Stimulated activated CD8-positive, alpha-beta memory T cell treated with anti-CD3 and anti-CD28 coated beads, Interleukin-15, amount 100 ng/mL, for 24 hours (primary cell): ENCODE results near the gene RYR1.
A peak's percentile ranks its signal among the peaks of the same experiment; 100 is the strongest.
"Not testable (repeated sequence)": the region's sequence is repeated elsewhere in the genome, so short reads cannot be mapped to it uniquely, and the experiment has no call there.

Experiments
- DNase-seq: peaks from one replicate; pipeline ENCODE4 v3.0.0-alpha.2; 2020; ENCODE audit warnings: low read depth

The RYR1 gene

DNA sequence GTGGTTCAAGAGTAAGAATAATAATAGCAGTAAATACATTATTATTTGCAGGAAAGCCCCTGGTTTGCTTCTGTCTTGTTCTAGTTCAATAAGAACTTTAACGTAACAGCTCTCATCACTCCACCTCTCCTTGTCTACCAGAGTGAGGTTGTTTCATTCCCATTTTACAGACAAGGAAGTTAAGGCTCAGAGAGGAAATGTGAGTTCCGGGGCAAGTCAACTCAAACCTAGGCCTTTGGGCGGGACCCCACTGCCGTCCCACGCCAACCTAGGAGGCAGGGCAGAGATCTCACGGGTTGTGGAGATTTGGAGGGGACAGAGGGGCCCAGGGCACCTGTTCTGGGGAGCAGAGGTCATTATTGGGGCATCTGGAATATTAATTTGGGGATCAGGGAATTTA is 182.8 kb downstream of the RYR1 start:
- DNase-seq: no peak

DNA sequence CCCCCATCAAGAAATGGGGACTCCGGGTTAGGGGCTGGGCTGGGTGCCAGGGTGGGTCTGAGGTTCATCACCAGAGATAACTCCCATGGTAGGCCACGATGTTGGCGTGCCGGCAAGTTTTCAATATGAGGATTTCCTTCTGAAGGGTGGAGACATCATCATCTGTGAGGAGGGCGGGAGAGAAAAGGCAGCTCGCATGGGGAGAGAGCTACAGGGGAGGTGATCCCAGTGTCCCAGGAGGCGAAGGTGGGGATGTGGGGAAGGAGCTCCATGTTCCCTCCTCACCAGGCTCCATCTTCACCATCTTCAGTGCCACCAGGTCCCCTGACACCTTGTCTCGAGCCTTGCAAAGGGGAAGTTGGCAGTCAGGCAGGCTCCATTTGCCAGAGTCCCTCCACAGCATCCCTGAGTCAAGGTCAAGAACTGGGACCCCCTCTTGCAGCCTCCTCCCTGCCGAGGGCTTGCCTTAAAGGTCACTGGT is 183.8 kb downstream of the RYR1 start:
- peak; percentile 10 for DNase-seq

DNA sequence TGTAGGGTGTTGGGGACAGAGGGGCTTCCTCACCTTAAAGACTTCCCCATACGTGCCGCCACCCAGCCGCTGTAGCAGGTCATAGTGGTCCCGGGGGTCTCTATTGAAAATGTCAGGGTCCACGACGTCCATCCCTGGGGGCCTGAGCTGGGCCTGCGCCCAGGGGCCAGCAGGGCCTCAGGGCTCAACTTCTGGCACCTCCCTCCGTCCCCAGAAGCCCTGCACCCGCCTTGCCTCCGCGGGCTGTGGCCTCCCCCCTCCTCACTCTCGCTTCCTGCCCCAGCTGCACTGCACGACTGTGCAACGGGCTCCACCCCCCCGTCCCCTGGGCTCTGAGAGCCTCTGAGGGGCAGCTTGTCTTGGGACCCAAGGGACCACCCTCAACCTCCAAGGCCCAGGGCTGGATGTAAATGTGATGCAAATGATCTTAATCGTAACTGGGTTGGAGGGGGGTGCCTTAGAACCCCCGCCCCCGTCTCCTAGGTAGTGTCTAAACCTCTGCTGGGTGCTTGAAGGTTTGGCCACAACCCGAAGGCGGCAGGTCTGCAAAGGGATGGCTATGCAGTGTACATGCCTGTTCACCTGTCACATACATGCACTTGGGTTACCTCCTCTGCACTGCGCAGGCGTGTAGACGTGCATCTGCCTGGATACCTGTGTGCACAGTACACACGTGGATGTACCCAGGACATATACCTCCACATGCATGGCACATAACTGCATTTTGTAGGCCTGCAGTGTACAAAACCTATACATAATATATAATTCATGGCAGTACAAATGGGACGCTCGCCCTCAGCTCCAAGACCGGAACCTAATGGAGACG is 184.5 kb downstream of the RYR1 start, which contains the start of gene MAP4K1:
Gene MAP4K1 (minus strand): TSS at position 190 of the 826 bp plus-strand sequence. CDS start 58 bp downstream, at position 132.
- DNase-seq: peak; percentile 38

DNA sequence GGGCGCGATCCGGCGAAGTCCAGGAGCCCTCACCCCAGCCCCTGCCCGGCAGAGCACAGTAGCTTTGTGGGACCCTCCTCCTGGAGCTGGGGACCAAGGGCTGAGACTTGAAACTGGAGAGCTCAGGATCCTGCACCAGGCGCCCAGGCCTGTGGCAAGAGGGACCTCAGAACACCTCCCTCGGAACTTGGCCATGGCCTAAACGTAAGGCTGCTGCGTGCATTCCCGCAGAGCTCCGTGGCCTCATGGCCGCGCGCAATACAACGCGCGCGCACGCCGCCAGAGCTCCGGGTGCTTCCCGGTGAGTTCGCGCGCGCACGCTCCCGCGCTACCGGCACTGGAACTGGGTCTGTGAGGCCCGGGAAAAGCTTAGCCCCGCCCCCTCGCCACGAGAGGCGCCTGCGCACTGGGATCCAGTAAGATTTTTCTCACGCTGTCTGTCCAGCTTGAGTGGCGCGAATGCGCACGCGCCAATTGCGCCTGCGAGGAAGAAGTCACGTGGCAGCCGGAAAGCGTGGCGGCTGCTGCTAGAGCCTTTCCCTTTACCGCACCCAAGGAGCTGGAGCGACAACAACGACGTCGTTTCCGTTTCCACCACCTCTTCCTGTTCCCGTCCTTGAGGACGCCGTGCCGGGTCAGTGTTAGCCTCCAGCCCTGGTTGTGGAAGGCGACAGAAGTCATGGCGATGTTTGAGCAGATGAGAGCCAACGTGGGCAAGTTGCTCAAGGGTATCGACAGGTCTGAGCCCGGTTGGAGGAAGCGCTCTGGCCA is 185.3 kb downstream of the RYR1 start, which contains the start of gene EIF3K:
Gene EIF3K (plus strand): TSS at position 599 of the 771 bp plus-strand sequence. CDS start 81 bp downstream, at position 680.
- DNase-seq: peak; percentile 98

DNA sequence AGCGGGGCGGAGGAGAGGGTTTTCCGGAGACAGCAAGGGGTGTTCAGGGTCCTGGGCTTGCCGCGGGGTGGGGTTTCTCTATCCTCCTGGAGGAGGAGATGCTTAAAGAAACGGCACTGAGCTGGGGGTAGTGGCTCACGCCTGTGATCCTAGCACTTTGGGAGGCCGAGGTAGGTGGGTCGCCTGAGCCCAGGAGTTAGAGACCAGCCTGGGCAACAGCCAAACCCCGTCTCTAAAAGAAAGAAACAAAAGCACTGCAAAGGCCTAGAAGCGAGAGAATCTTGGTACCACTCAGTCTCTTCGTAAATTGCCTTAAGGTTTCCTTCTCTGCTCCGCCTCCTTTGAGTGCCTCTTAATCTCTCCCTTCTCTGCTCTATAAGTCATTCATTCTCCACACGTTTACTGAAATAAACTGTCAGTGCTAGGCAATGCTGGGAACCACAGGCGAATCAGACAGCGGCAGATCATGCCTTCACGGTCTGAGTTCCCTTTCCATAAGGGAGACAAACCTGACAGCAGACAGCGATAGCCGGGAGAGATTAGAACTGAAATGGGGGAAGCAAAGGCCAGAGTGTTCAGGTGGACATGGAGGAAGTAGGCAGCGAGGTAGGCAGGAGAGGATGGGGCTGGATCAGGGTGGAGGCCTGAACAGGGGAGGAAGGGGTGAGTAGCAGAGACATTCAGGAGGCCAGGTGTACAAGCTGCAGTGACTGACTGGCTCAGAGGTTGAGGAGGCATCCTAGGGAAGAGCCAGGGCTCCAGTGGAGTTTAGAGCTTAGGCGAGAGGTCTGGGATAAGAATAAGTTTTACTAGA is 186.1 kb downstream of the RYR1 start:
- no peak for DNase-seq

DNA sequence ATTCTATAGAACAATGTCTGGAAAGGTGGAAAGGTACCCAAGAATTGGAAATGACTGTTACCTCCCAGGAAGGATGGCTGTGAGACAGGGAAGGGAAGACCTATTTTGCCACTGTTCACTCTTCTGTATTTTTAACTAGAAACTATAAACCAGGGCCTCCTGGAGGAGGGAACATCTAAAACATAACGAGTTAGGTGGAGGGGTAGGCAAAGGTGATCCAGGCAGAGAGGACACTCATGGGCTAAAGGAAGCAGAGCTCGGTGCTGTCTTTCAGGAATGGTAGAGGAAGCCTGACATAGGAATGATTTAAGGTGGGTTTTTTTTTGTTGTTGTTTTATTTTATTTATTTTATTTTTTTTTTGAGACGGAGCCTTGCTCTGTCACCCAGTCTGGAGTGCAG is 191.3 kb downstream of the RYR1 start:
- DNase-seq: no peak

DNA sequence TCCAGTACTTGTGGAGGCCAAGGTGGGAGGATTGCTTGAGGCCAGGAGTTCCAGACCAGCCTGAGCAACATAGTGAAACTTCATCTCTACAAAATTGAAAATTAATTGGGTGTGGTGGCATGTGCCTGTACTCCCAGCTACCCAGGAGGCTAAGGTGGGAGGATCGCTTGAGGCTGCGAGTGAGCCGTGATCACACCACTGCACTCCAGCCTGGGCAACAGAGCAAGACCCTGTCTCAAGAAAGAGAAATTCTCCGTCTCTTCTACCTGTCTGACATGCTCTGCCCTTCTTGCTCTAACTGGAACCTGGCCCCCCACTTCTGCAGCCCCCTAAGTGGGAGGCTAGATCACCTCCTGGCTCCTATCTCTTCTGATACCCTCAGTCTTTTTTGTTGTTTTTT is 192.9 kb downstream of the RYR1 start:
- no peak for DNase-seq

DNA sequence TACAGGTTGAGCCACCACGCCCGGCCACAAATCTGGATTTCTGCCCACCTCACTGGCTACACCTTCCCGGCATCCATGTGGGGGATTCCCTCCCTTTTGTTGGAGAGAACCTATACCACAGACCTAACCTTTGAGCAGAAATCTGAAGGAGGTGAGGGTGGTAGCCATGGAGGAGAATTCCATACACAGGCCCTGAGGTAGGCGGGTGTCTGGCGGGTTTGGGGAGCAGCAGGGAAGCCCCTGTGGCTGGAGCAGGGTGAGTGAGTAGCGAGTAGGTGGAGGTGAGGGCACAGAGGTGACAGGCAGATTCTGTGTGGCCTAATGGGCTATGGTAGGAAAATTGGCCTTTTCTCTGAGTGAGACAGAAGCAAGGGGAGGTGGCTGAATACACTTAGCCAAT is 196.1 kb downstream of the RYR1 start:
- DNase-seq: no peak

DNA sequence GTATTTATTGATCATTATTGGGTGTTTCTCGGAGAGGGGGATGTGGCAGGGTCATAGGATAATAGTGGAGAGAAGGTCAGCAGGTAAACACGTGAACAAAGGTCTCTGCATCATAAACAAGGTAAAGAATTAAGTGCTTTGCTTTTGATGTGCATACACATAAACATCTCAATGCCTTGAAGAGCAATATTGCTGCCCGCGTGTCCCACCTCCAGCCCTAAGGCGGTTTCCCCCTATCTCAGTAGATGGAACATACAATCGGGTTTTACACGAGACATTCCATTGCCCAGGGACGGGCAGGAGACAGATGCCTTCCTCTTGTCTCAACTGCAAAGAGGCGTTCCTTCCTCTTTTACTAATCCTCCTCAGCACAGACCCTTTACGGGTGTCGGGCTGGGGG is 197.8 kb downstream of the RYR1 start:
- DNase-seq: not testable (repeated sequence)

DNA sequence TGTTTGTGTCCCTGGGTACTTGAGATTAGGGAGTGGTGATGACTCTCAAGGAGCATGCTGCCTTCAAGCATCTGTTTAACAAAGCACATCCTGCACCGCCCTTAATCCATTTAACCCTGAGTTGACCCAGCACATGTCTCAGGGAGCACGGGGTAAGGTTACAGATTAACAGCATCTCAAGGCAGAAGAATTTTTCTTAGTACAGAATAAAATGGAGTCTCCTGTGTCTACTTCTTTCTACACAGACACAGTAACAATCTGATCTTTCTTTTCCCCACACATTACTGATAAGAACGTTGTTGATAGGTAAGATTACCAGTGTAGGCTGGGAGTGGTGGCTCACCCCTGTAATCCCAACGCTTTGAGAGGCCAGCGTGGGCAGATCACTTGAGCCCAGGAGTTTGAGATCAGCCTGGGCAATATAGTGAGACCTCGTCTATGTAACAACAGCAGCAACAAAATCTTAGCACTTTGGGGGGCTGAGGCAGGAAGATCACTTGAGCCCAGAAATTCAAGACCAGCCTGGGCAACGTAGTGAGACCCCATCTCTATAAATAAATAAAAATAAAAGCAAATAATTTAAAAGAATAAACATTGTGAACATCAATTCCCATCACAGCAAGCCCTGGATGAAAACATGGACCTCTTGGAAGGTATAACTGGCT is 198.5 kb downstream of the RYR1 start:
- not testable (repeated sequence) for DNase-seq

DNA sequence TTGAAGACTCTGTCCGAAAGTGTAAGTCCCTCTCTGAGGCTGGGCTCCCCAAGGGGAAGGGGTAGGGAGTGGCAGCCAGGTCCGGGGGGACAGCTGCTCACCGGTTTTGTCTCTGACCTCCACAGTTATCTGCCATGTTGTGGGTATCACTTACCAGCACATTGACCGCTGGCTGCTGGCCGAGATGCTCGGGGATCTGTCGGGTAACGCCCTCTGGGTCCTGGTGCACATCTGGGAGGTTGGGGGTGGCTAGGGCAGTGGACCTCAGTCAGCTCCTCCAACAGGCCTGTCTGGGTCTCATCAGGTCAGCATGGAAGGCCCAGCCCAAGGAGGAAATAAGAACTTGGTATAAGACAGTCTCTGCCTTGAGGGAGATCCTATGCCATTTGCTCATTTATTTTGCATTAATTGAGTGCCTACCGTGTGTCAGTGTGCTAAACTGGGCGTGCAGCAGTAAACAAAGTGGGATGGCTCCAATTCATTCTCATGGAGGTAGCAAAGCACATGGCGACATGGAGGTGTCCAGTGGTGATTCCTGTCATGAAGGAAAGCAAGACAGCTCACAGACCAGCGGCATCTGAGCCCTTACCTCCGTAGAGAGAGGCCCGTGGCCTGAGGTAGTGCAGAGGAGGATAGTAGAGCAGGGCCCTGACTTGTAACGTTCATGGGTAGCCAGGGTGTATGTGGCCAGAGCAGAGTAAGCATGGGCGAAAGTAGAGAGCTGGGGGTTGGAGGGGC is 199.2 kb downstream of the RYR1 start:
- DNase-seq: no peak

DNA sequence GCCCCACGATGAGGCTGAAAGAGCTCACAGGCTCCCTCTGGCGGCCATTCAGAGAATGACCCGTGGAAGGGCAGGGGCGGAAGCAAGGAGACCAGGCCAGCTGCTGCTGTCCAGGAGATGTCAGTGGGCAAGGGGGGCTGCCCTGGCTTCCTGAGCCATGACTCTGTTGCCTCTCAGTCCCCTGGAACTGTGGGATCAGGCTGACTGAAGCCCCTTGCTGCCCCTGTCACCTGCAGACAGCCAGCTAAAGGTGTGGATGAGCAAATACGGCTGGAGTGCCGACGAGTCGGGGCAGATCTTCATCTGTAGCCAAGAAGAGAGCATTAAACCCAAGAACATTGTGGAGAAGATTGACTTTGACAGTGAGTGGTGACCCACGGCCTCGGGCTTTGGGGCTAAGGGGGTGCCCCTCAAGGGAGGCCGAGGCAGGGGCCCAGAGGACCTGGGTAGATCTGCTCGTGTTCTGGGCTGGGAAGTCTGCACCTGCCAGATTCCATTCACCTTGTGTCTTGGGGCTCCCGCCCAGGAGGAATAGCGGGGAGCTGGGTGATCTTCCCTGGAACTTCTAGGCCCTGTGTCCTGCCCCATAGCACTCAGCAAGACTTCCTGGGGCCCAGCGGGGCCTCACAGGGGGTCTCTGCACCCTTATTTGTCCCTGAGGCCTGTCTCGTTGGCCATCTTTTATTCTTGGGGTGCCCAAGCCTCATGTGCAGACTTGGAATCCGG is 201.4 kb downstream of the RYR1 start:
- DNase-seq: peak; percentile 49

DNA sequence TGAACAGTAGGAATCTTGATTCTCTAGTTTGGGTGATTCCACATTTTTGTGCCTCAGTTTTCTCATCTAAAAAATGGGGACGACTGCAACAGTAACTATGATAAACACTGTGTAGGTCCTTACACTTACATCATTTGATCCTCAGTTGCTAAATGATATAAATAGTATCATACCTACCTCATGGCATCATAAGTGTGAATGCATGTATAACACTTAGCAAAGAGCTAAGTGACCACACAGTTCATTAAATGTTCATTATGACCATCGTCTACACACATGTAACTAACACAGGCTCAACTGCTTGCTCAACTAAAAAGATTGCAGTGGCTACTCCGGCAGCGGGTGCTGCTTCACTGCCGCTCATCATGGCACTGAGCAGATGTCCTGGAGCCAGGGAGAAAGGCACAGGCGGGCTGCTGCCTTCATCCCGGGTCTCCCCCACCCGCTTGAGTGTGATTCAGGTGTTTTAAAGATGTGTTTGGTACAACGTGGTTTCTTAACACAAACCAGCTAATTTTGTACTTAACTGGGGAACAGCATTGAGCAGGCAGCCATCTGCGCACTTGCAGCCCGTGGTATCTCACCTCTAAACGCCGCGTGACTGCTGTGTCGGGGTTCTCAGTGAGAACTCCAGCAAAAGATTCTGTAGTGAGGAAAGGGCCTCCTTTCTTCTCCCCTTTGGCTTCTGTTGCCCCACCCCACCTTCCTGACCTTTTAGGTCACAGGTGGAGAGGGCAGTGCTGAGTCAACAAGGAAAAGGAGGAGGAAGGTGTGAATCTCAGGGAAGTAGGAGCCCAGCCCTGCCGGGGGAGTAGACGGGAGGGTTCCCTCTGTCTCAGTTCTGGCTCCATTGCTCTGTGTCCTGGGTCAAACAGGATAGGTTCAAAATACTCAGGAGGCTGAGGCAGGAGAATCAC is 202.2 kb downstream of the RYR1 start:
- DNase-seq: no peak
